Endothelial cell of umbilical vein (primary cell): ENCODE measurements around the gene PDHB. TPM values are rescaled to one million over a fixed set of nuclear protein-coding genes. Genes with fewer than 3 reads are reported as not detected.

Experiments
- BruUV-seq: library from RNA; stranded (reverse); fragments of 400-500 nt; replicated peaks from 2 replicates; lab custom pipeline; 2021; lab: Mats Ljungman, UMichigan
- CTCF ChIA-PET: fragments of 300-600, 350-600 bp; sonication (Branson Sonifier 250); formaldehyde crosslinking; loops from one replicate; lab custom pipeline; 2021; ENCODE audit warnings: antibody characterized with exemption, inconsistent platforms; lab: Charles Lee
- POLR2A ChIA-PET: fragments of 300-600, 350-600 bp; sonication (Branson Sonifier 250); formaldehyde crosslinking; loops from one replicate; lab custom pipeline; 2021; ENCODE audit warnings: antibody characterized with exemption, inconsistent platforms; lab: Charles Lee
- DNase-seq: peaks from one replicate; pipeline ENCODE4 v3.0.0-alpha.2; 2011; ENCODE audit warnings: low read depth, low spot score
- FAIRE-seq: peaks from 2 replicates; lab custom pipeline; 2011; peaks lifted over from hg19 to GRCh38; lab: Jason Lieb, UNC
- H2AFZ ChIP-seq: 2 replicates; pipeline ENCODE4 v1.6.0; 2012; ENCODE audit warnings: low read depth, low read length, control low read depth, inconsistent platforms
- H3K27ac ChIP-seq: 2 replicates; pipeline ENCODE4 v1.5.1; 2011; ENCODE audit warnings: low read depth, mild to moderate bottlenecking, control low read depth, low read length, moderate library complexity; ENCODE audit not compliant: insufficient read depth
- H3K27me3 ChIP-seq, 2 experiments: 2 replicates each; pipeline versions ENCODE4 v1.6.0 to v1.6.1; 2011; ENCODE audit warnings: low read length in 2 of 2, mixed read lengths in 1 of 2; ENCODE audit not compliant: control insufficient read depth in 2 of 2, insufficient read depth in 2 of 2
- H3K36me3 ChIP-seq, 2 experiments: 2 replicates in 1 of 2; 3 replicates in 1 of 2; pipeline ENCODE4 v1.5.1; 2011; ENCODE audit warnings: low read length in 2 of 2, mild to moderate bottlenecking in 1 of 2, moderate library complexity in 1 of 2; ENCODE audit not compliant: control insufficient read depth in 2 of 2, insufficient read depth in 2 of 2; ENCODE audit errors: extremely low read depth in 1 of 2
- H3K4me1 ChIP-seq: 3 replicates; pipeline ENCODE4 v1.5.1; 2011; ENCODE audit warnings: mild to moderate bottlenecking, low read length; ENCODE audit not compliant: control insufficient read depth, insufficient read depth; ENCODE audit errors: extremely low read depth
- H3K4me2 ChIP-seq: 2 replicates; pipeline ENCODE4 v1.6.1; 2011; ENCODE audit warnings: low read length, control low read depth, mixed read lengths; ENCODE audit not compliant: insufficient read depth
- H3K4me3 ChIP-seq, 3 experiments: fragments of 200-600 bp in 1 of 3; sonication (generic), shearing (Covaris generic) in 1 of 3; replicated peaks in 1 of 3; 2 replicates each; pipeline ENCODE4 v1.5.1; 2011 to 2016; ENCODE audit warnings: control low read depth in 3 of 3, low read length in 3 of 3, mild to moderate bottlenecking in 2 of 3, inconsistent platforms in 1 of 3, low read depth in 1 of 3, moderate library complexity in 1 of 3; ENCODE audit not compliant: insufficient read depth in 1 of 3
- H3K79me2 ChIP-seq: 2 replicates; pipeline ENCODE4 v1.6.0; 2012; ENCODE audit warnings: low read length, inconsistent platforms; ENCODE audit not compliant: control insufficient read depth, insufficient read depth
- H3K9ac ChIP-seq: replicated peaks from 2 replicates; pipeline ENCODE3; 2011; ENCODE audit warnings: low read length, control low read depth; ENCODE audit not compliant: insufficient read depth; ENCODE audit errors: extremely low read depth
- H3K9me1 ChIP-seq: replicated peaks from 3 replicates; pipeline ENCODE4 v1.6.0; 2011; ENCODE audit warnings: mild to moderate bottlenecking, low read length; ENCODE audit not compliant: control insufficient read depth, insufficient read depth; ENCODE audit errors: extremely low read depth
- H3K9me3 ChIP-seq: replicated peaks from 2 replicates; pipeline ENCODE4 v1.5.1; 2012; ENCODE audit warnings: low read length, inconsistent platforms; ENCODE audit not compliant: control insufficient read depth, insufficient read depth
- H4K20me1 ChIP-seq: replicated peaks from 2 replicates; pipeline ENCODE3; 2011; ENCODE audit warnings: mild to moderate bottlenecking, low read length; ENCODE audit not compliant: control insufficient read depth, insufficient read depth; ENCODE audit errors: extremely low read depth
- CTCF ChIP-seq, 2 donors: IDR thresholded peaks; 1 replicate in 1 of 2; 2 replicates in 1 of 2; pipeline ENCODE4 v1.5.1; 2011; ENCODE audit warnings: low read length in 2 of 2, mild to moderate bottlenecking in 2 of 2, moderate library complexity in 2 of 2, control low read depth in 1 of 2, inconsistent platforms in 1 of 2, low read depth in 1 of 2; ENCODE audit not compliant: insufficient read depth in 1 of 2; ENCODE audit errors: extremely low read depth in 1 of 2
- EZH2 ChIP-seq: IDR thresholded peaks from 2 replicates; pipeline ENCODE4 v1.6.1; 2012; ENCODE audit warnings: borderline replicate concordance, low read depth, mild to moderate bottlenecking, moderate library complexity, low read length, inconsistent platforms; ENCODE audit not compliant: severe bottlenecking
- FOS ChIP-seq: IDR thresholded peaks from 2 replicates; pipeline ENCODE4 v1.6.1; 2011; ENCODE audit warnings: mild to moderate bottlenecking, low read length, moderate library complexity, borderline replicate concordance; ENCODE audit not compliant: insufficient read depth
- GATA2 ChIP-seq: IDR thresholded peaks from 2 replicates; pipeline ENCODE4 v1.7.0; 2011; ENCODE audit warnings: low read depth, mild to moderate bottlenecking, moderate library complexity, mixed read lengths, low read length; ENCODE audit not compliant: insufficient read length, insufficient read depth
- JUN ChIP-seq: IDR thresholded peaks from 2 replicates; pipeline ENCODE4 v1.6.1; 2011; ENCODE audit warnings: borderline replicate concordance, low read depth; ENCODE audit not compliant: insufficient read length, insufficient read depth
- MAX ChIP-seq: IDR thresholded peaks from 2 replicates; pipeline ENCODE4 v1.6.1; 2011; ENCODE audit not compliant: insufficient read depth, insufficient read length
- MYC ChIP-seq: IDR thresholded peaks from one replicate; pipeline ENCODE4 v1.6.1; 2011; ENCODE audit warnings: mild to moderate bottlenecking, low read depth, low read length
- POLR2AphosphoS5 ChIP-seq: IDR thresholded peaks from 2 replicates; pipeline ENCODE4 v1.6.1; 2012; ENCODE audit warnings: low read depth, mild to moderate bottlenecking, control low read depth, low read length, moderate library complexity; ENCODE audit not compliant: insufficient read depth
- dilution Hi-C: fragments of 300-500 bp; cut with MboI; formaldehyde crosslinking; loops from one replicate; pipeline ENCODE4 v1.15.0; 2019; ENCODE audit warnings: low sequenced_read_pairs; ENCODE audit not compliant: extremely low pct_ligation_motif_present
- intact Hi-C: fragments of 100-400 bp; cut with micrococcal nuclease; formaldehyde crosslinking; loops from one replicate; pipeline ENCODE4 v1.10.0; 2022
- polyA plus RNA-seq, 4 experiments: library from polyadenylated mRNA; depleted of rRNA in 3 of 4; stranded (reverse) in 3 of 4; unstranded in 1 of 4; fragments of >200 nt; gene quantifications; 2 replicates each; pipeline versions ENCODE4 v1.2.1 to v1.2.3, GENCODE V29; 2011 to 2012; ENCODE audit warnings: missing spikeins in 1 of 4
- total RNA-seq: library from RNA; stranded (reverse); gene quantifications from 2 replicates; pipeline ENCODE4 v1.2.3, GENCODE V29; 2021

Gene PDHB
- total and polyA plus RNA-seq, 2 donors (not counting 3 experiments of a cell fraction or from before 2014, with no cell fraction given), result 50.8 to 60.8 TPM

GRCh38 chr3:58466899-58467563, 33.4 kb upstream of the PDHB start:
- intact Hi-C loops (no loop called here), dilution Hi-C loops (no loop called here)
- no peak overlapping the region for H2AFZ ChIP-seq
- no peaks in the 10 kb centered on the region for H3K9me3 ChIP-seq
- FAIRE-seq (no peak), DNase-seq (no peak)
- no peaks in the 10 kb centered on the region for H3K27me3 ChIP-seq
- no peaks in the 10 kb centered on the region for H4K20me1 ChIP-seq
- no peak overlapping the region for H3K9ac ChIP-seq
- H3K4me2 ChIP-seq, result no peak overlapping the region
- no peak for TF ChIP-seq MAX
- no peak for TF ChIP-seq GATA2
- TF ChIP-seq EZH2, result no peak
- no peak for TF ChIP-seq MYC
- no peak for TF ChIP-seq POLR2AphosphoS5
- TF ChIP-seq JUN, result no peak
- no peaks in the 10 kb centered on the region for H3K9me1 ChIP-seq
- H3K4me1 ChIP-seq, result peaks cover 8% of the 10 kb centered on the region
- ChIA-PET POLR2A (no interaction called here), CTCF (no interaction called here)
- no peaks in the 10 kb centered on the region for H3K36me3 ChIP-seq
- H3K27ac ChIP-seq, result no peak overlapping the region
- no peaks in the 10 kb centered on the region for H3K79me2 ChIP-seq
- H3K4me3 ChIP-seq, result no peak overlapping the region
- BruUV-seq, result no TSS peak

DNA sequence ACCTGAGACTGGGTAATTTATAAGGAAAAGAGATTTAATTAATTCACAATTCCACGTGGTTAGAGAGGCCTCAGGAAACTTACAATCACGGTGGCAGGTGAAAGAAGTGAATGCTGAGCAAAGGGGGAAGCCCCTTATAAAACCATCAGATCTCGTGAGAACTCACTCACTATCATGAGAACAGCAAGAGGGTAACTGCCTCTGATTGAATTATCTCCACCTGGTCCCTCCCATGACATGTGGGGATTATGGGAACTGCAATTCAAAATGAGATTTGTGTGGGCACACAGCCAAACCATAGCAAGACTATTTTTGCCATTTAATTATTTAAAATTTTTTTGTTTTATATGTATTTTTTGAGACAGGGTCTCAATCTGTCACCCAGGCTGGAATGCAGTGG, 31.2 kb upstream of the PDHB start:
- Histone ChIP-seq H3K4me3 (no peak overlapping the region), H3K36me3 (no peaks in the 10 kb centered on the region), H3K79me2 (no peaks in the 10 kb centered on the region), H3K9me1 (no peaks in the 10 kb centered on the region), H4K20me1 (no peaks in the 10 kb centered on the region), H2AFZ (no peak overlapping the region), H3K27me3 (no peaks in the 10 kb centered on the region), H3K9ac (no peak overlapping the region), H3K9me3 (no peaks in the 10 kb centered on the region), H3K27ac (no peak overlapping the region), H3K4me2 (no peak overlapping the region), H3K4me1 (peaks cover 5% of the 10 kb centered on the region)
- intact Hi-C loops (no loop called here), dilution Hi-C loops (no loop called here)
- no peak for TF ChIP-seq CTCF (IDR thresholded peaks at IDR 0.05; ENCODE audit: extremely low read depth in 1 of 2, insufficient read depth in 1 of 2, low read depth in 1 of 2, low read length in 2 of 2)
- no peak for TF ChIP-seq MAX
- TF ChIP-seq POLR2AphosphoS5, result no peak
- no peak for TF ChIP-seq MYC
- TF ChIP-seq FOS, result no peak
- DNase-seq (no peak), FAIRE-seq (no peak)
- POLR2A ChIA-PET, result no interaction called here
- CTCF ChIA-PET, result interaction anchor here (1.0 to 2.9 kb wide), 5 partner anchors 22 to 158 kb away, joined by 3 to 27 read pairs (median 6); partner anchors contain the start of genes HTD2, KCTD6, PDHB and RPP14
- BruUV-seq, result no TSS peak
